Nephron (organoid): Measurements from ENCODE around the gene ELP2.
A peak's percentile ranks its signal among the peaks of the same experiment; 100 is the strongest.

ENCODE experiments used
- H3K27ac Mint-ChIP-seq, 3 experiments: 2 replicates each; pipeline ENCODE4 v1.8.0; 2020; ENCODE audit warnings: mixed read lengths in 3 of 3, mild to moderate bottlenecking in 2 of 3, moderate library complexity in 1 of 3
- H3K27me3 Mint-ChIP-seq: 2 replicates; pipeline ENCODE4 v1.8.0; 2021; ENCODE audit warnings: low read depth, mild to moderate bottlenecking, moderate library complexity, mixed read lengths
- H3K36me3 Mint-ChIP-seq: 2 replicates; pipeline ENCODE4 v1.8.0; 2020; ENCODE audit warnings: low read depth, mixed read lengths
- H3K4me1 Mint-ChIP-seq: 2 replicates; pipeline ENCODE4 v1.8.0; 2020; ENCODE audit warnings: mixed read lengths
- H3K4me3 Mint-ChIP-seq, 3 experiments: 2 replicates each; pipeline ENCODE4 v1.8.0; 2020; ENCODE audit warnings: mild to moderate bottlenecking in 3 of 3, mixed read lengths in 3 of 3, moderate library complexity in 2 of 3
- H3K9me3 Mint-ChIP-seq: 2 replicates; pipeline ENCODE4 v1.8.0; 2020; ENCODE audit warnings: mixed read lengths
- CTCF ChIP-seq, 3 experiments: fragments of 200-600 bp; sonication (generic); IDR thresholded peaks; one replicate each; pipeline ENCODE4 v1.5.0; 2021; ENCODE audit warnings: antibody characterized with exemption in 3 of 3; ENCODE audit not compliant: unreplicated experiment in 3 of 3

ELP2 gene

DNA sequence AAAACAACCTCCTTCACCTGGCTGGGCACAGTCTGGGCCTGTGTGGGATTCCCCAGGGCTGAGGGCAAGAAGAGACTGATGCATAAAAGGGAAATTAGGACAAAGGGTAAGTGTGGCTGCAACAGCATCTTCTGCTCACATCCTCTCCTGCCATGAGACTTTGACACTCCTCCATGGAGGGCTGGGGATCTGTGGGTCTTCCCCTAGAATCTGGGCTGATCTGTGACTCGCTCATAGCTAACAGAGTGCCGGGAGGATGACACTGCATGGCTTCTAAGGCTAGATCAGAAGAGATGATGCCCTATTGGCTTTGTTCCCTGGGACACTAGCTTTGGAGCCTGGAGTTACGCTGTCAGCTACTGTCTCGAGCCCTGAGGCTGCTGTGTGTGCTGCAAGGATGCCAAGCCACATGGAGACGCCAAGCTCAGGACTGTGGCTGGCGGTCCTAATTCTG is 81.9 kb downstream of the ELP2 start:
- H3K9me3 Mint-ChIP-seq, result peaks cover 14% of the 10 kb centered on the region
- H3K4me3 Mint-ChIP-seq, result no peak overlapping the region
- no peak for TF ChIP-seq CTCF (IDR thresholded peaks at IDR 0.05; ENCODE audit: unreplicated experiment in 3 of 3)
- H3K4me1 Mint-ChIP-seq, result peaks cover 16% of the 10 kb centered on the region
- no peaks in the 10 kb centered on the region for H3K36me3 Mint-ChIP-seq
- no peaks in the 10 kb centered on the region for H3K27me3 Mint-ChIP-seq
- peak overlapping the region in 1 of 3 experiments; percentile 68 for H3K27ac Mint-ChIP-seq

GRCh38 chr18:36212301-36213171 is 82.8 kb downstream of the ELP2 start:
- no peak overlapping the region for H3K4me3 Mint-ChIP-seq
- no peaks in the 10 kb centered on the region for H3K36me3 Mint-ChIP-seq
- peak overlapping the region in 2 of 3 experiments; percentile 18 to 68 for H3K27ac Mint-ChIP-seq
- peaks cover 16% of the 10 kb centered on the region for H3K4me1 Mint-ChIP-seq
- H3K27me3 Mint-ChIP-seq, result no peaks in the 10 kb centered on the region
- TF ChIP-seq CTCF (IDR thresholded peaks at IDR 0.05; ENCODE audit: unreplicated experiment in 3 of 3), result no peak
- H3K9me3 Mint-ChIP-seq, result peaks cover 12% of the 10 kb centered on the region

DNA sequence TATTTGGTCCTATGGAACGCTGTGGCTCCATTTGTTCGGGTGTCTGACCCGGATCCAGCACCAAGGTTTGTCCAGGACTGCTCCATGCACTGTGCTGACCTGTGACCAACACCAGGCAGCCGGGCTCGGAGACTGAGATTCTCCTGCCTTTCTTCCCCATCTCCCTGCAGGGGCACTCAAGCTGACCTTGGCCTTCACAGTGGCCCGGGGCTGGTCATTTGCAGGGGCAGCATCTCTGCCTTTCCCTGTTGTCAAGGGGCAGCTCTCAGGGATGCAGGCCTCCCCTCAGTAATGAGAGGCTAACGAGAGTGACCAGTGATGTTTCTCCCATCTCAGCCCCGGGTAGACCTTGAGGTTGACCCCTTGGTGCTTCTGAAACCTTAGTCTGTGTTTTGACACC is 85.1 kb downstream of the ELP2 start:
- H3K27ac Mint-ChIP-seq, result no peak overlapping the region
- no peaks in the 10 kb centered on the region for H3K9me3 Mint-ChIP-seq
- TF ChIP-seq CTCF (IDR thresholded peaks at IDR 0.05; ENCODE audit: unreplicated experiment in 3 of 3), result no peak
- H3K4me3 Mint-ChIP-seq, result no peak overlapping the region
- H3K36me3 Mint-ChIP-seq, result no peaks in the 10 kb centered on the region
- H3K4me1 Mint-ChIP-seq, result peaks cover 16% of the 10 kb centered on the region
- H3K27me3 Mint-ChIP-seq, result peaks cover 3% of the 10 kb centered on the region

GRCh38 chr18:36215577-36215976 is 85.9 kb downstream of the ELP2 start:
- Mint-ChIP-seq H3K27me3 (peaks cover 3% of the 10 kb centered on the region), H3K27ac (no peak overlapping the region), H3K36me3 (no peaks in the 10 kb centered on the region), H3K4me1 (peaks cover 16% of the 10 kb centered on the region), H3K4me3 (no peak overlapping the region), H3K9me3 (no peaks in the 10 kb centered on the region)
- no peak for TF ChIP-seq CTCF (IDR thresholded peaks at IDR 0.05; ENCODE audit: unreplicated experiment in 3 of 3)

DNA sequence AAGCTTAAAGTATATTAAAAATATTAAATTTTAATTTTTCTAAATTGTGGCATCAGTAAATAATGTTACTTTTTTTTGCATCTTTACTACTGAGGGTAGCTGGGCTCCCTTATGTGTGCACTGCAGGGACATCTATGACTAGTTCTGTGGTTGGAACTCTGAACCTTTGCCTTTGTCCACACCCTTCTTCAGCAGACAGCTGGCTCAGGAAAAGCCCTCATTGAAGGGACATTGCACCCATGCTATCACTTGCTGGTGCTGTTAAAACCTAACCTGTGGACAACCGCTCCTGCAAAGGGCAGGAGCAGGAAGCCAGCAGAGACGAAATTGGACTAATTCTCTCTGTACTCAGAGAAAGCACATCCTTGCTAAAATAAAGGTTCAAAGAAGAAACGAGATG is 87.6 kb downstream of the ELP2 start:
- H3K36me3 Mint-ChIP-seq, result no peaks in the 10 kb centered on the region
- H3K27ac Mint-ChIP-seq, result no peak overlapping the region
- peaks cover 3% of the 10 kb centered on the region for H3K27me3 Mint-ChIP-seq
- TF ChIP-seq CTCF (IDR thresholded peaks at IDR 0.05; ENCODE audit: unreplicated experiment in 3 of 3), result no peak
- H3K4me1 Mint-ChIP-seq, result peaks cover 8% of the 10 kb centered on the region
- no peak overlapping the region for H3K4me3 Mint-ChIP-seq
- H3K9me3 Mint-ChIP-seq, result no peaks in the 10 kb centered on the region

- Mint-ChIP-seq H3K36me3 (peaks cover 11% of the 10 kb centered on the region), H3K4me3 (no peak overlapping the region), H3K9me3 (peaks cover 55% of the 10 kb centered on the region), H3K4me1 (no peaks in the 10 kb centered on the region), H3K27ac (no peak overlapping the region), H3K27me3 (no peaks in the 10 kb centered on the region)
- TF ChIP-seq CTCF (IDR thresholded peaks at IDR 0.05; ENCODE audit: unreplicated experiment in 3 of 3), result no peak
These were observed 99.5 kb downstream of the ELP2 start for GRCh38 chr18:36229188-36229587.
